Activated CD8-positive, alpha-beta memory T cell treated with anti-CD3 and anti-CD28 coated beads for 1 hour (primary cell): Measurements from ENCODE around the gene PDZD2.
"Not testable (repeated sequence)": the region's sequence is repeated elsewhere in the genome, so short reads cannot be mapped to it uniquely, and the experiment has no call there.

ENCODE experiments used
- DNase-seq, 2 donors: peaks; one replicate each; pipeline ENCODE4 v3.0.0-alpha.2; 2020; ENCODE audit warnings: low read depth in 1 of 2; ENCODE audit errors: extremely low read depth in 1 of 2

Gene PDZD2

GRCh38 chr5:31995006-31995405 is 356.1 kb downstream of the PDZD2 start:
- DNase-seq = no peak

GRCh38 chr5:31995714-31996113 is 356.8 kb downstream of the PDZD2 start:
- no peak for DNase-seq

- DNase-seq = no peak
Observed at GRCh38 chr5:31996909-31997308, 358.0 kb downstream of the PDZD2 start.

- no peak for DNase-seq
Observed at GRCh38 chr5:31999470-31999869, 360.5 kb downstream of the PDZD2 start.

- no peak for DNase-seq
Observed at GRCh38 chr5:32000731-32001130, 361.8 kb downstream of the PDZD2 start.

GRCh38 chr5:32001284-32001683 is 362.4 kb downstream of the PDZD2 start:
- no peak for DNase-seq

- DNase-seq = no peak
Observed at GRCh38 chr5:32001707-32002106, 362.8 kb downstream of the PDZD2 start.

- DNase-seq = no peak
Observed at GRCh38 chr5:32002755-32003154, 363.8 kb downstream of the PDZD2 start.

GRCh38 chr5:32003981-32004380 is 365.1 kb downstream of the PDZD2 start:
- no peak for DNase-seq

- no peak for DNase-seq
Observed at GRCh38 chr5:32004404-32004803, 365.5 kb downstream of the PDZD2 start.

GRCh38 chr5:32008746-32009145 is 369.8 kb downstream of the PDZD2 start:
- DNase-seq = no peak

- DNase-seq = no peak
Observed at GRCh38 chr5:32013658-32014057, 374.7 kb downstream of the PDZD2 start.

- no peak for DNase-seq
Observed at GRCh38 chr5:32014096-32014745, 375.3 kb downstream of the PDZD2 start.

GRCh38 chr5:32015262-32015661 is 376.3 kb downstream of the PDZD2 start:
- not testable (repeated sequence) for DNase-seq

GRCh38 chr5:32017692-32018367 is 378.9 kb downstream of the PDZD2 start:
- no peak for DNase-seq

- DNase-seq = no peak
Observed at GRCh38 chr5:32018476-32019436, 379.8 kb downstream of the PDZD2 start.

GRCh38 chr5:32020271-32020670 is 381.3 kb downstream of the PDZD2 start:
- no peak for DNase-seq

- DNase-seq = no peak
Observed at GRCh38 chr5:32020946-32021345, 382.0 kb downstream of the PDZD2 start.

- no peak for DNase-seq
Observed at GRCh38 chr5:32021771-32022170, 382.8 kb downstream of the PDZD2 start.

GRCh38 chr5:32022638-32023037 is 383.7 kb downstream of the PDZD2 start:
- DNase-seq = no peak

GRCh38 chr5:32023816-32024215 is 384.9 kb downstream of the PDZD2 start:
- DNase-seq = no peak

GRCh38 chr5:32024751-32025150 is 385.8 kb downstream of the PDZD2 start:
- no peak for DNase-seq
